GM12892 (cell line): ENCODE data around the gene BCDIN3D.
"Not testable (repeated sequence)": the region's sequence is repeated elsewhere in the genome, so short reads cannot be mapped to it uniquely, and the experiment has no call there.

Experiments
- DNase-seq: peaks from one replicate; pipeline ENCODE4 v3.0.0; 2011; ENCODE audit not compliant: insufficient read length
- FAIRE-seq: peaks from 2 replicates; lab custom pipeline; 2011; peaks lifted over from hg19 to GRCh38; lab: Jason Lieb, UNC
- POLR2A ChIP-seq: IDR thresholded peaks from 2 replicates; pipeline ENCODE4 v1.6.1; 2011; ENCODE audit warnings: low read depth, low read length, control low read depth
- POLR2AphosphoS5 ChIP-seq: IDR thresholded peaks from 2 replicates; pipeline ENCODE4 v1.6.1; 2011; ENCODE audit warnings: low read depth, low read length, control low read depth
- TAF1 ChIP-seq: IDR thresholded peaks from 2 replicates; pipeline ENCODE4 v1.6.1; 2011; ENCODE audit warnings: low read depth, mild to moderate bottlenecking, control low read depth, low read length, borderline replicate concordance

BCDIN3D gene

DNA sequence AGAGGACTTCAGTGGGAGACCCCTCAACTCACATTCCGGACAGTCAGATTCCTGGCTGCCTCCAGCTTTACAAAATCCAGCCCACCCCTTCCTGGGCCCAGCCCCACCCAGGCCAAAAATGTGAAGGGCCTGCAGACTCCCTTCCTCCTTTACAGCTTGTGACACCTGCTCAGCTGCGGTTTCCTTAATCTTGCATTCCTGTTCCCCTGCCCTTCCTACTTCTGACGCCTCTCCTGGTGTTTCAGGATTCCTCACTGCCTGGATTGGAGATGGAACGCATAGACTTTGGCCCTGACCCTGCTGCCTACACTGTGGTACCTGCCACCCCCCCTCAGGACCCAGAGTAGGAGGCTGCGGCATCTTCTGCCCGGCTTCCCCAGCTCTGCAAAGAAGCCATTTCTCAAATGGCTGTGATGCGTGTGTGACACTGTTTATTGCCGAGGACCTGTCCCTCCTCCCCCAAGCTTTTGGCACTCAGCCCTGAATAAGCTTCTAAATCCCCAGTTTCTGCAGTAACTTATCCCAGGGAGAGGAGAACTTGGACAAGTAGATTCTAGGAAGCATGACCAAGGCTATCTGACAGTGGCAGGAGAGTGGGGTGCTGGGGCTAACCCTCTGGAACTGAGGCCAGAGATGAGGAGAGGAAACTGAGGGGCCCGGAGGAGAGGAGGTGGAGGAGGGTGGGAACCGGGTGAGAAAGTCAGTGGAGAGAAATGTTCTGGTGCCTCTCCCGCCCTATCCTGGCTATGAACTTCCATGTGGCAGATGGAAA lies 24.9 kb upstream of the BCDIN3D start:
- FAIRE-seq: no peak
- no peak for DNase-seq
- TF ChIP-seq TAF1: no peak
- no peak for TF ChIP-seq POLR2AphosphoS5
- TF ChIP-seq POLR2A: no peak

DNA sequence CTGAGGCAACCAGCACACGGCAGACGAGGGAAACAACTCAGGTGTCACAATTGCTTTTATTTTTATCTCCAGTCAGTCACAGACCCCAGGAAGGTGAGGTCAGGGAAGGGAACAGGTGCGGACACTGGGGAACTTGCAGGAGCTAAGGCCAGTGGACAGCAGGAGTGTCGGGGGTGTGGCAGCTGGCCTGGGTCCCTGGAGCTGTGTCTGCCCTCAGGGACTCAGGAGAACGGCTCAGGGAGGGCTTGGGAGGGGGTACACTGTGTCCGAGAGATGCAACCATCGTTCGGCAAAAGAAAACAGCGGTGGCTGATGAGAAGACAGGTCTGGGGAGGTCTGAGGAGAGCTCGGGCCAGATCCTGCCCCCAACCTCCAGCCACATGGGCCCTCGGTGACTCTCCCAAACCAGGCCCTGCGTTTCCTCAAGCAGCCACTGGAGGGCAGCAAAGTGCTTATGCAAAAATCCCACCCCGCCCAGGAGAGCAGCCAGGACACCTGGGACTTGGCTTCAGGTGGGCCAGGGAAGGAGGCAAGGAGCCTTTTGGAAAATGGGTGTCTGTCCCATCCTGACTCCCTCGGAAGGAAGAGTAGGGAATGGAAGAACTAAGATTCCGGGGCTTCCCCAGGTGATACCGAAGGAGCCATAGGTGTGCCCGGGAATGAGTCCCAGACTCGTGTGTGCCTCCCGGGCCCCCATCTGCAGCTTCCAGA lies 24.1 kb upstream of the BCDIN3D start:
- FAIRE-seq: peak; percentile 81
- DNase-seq: peak; percentile 94
- TF ChIP-seq POLR2AphosphoS5 (no peak), TAF1 (no peak), POLR2A (no peak)

DNA sequence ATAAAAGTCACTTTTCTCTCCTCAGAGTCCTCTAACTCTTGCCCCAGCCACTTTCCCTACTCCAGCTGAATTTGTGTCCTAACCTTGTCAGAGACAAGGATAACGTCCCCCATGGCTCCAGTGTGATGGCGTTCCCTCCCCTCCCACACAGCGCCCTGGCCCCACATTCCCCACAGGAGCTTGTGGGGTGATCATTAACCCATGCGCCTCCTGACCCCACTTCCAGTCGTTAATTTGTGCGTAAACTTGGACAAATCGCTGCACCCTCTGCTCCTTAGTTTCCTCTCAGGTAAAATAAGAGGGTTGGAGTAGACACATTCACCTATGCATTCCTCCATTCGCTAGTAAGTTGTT lies 22.9 kb upstream of the BCDIN3D start:
- no peak for DNase-seq
- TF ChIP-seq POLR2A (no peak), POLR2AphosphoS5 (no peak), TAF1 (no peak)
- FAIRE-seq: no peak

DNA sequence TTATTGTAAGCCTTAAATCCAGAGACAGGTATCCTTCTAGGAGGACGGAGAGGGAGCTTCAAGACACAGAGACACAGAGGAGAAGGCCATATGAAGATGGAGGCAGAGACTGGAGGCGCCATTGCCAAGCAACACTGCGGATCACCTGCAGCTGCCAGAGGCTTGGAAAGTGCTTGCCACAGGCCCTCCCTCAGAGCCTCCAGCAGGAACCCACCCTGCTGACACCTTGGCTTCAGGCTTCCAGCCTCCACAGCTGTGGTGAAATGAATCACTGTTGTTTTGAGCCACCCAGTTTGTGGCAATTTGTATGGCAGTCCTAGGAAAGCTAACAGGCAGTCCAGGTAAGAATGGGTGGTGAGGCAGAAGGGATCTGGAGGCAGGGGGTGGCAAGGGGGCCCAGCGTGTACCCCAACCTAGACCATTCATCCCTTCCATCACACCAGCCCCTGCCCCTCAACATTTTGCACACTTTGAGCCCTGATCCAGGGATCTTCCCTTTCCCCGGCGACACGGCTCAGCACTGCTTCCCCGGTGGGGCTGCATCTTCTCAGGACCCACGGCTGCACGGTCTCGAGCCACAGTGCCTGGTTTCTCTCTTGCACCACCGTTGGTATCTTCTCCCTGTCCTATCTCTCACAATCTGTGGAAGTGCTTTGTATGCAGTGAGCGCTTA lies 22.3 kb upstream of the BCDIN3D start:
- no peak for DNase-seq
- FAIRE-seq: no peak

DNA sequence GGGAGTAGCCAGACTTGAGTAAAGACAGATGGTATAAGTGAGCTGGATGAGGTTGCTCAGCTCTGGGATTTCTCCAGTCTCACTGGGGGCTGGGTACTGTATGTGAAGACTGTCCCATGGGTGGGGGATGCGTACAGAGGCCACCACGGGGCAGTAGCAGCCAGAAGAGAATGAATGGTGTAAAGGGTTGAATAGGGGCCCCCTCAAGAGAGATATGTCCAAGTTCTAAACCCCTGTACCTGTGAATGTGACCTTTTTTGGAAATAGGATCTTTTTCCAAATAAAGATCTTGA lies 21.8 kb upstream of the BCDIN3D start:
- FAIRE-seq (no peak), DNase-seq (no peak)
- no peak for TF ChIP-seq POLR2A
- TF ChIP-seq POLR2AphosphoS5: no peak
- no peak for TF ChIP-seq TAF1

More for the DNA sequence above, 22.3 kb upstream of the BCDIN3D start:
- TF ChIP-seq TAF1 (no peak), POLR2A (no peak), POLR2AphosphoS5 (no peak)

DNA sequence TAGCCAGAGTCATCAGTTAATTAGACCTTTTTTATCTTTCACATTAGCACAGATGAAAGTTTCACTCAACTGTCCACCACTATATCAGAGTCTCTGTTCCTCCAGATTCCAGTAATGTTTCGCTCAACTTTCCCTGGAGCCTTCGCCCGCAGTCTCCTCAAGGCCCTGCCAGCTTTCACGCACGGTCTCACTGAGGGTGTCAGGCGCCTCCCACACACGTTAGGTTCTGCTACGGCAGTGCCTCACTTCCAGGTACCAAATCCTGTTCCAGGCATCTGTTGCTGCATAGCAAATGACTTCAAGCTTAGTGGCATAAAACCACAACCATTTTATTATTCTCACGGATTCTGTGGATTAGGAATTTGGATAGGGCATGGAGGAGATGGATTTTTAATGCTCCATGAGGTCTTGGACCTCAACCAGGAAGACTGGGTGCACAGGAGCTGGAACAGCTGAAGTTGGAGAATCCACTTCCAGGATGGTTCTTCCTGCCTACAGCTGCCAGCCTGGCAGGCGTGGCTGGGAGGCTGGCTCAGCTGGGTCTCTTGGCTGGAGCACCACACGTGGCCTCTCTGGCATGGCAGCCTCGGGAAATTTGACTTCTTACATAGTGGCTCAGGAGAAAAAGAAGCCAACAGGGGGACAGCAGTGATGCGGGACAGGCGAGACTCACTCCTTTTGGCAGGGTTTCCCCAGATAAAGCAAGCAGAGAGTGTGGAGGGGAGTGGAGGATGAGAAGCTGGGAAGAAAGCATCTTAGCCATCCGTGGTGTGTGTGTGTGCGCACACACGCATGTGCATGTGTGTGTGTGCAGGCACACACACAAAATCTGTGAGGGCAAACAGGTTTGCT lies 21.3 kb upstream of the BCDIN3D start:
- no peak for DNase-seq
- no peak for TF ChIP-seq TAF1
- no peak for TF ChIP-seq POLR2A
- no peak for TF ChIP-seq POLR2AphosphoS5
- no peak for FAIRE-seq

DNA sequence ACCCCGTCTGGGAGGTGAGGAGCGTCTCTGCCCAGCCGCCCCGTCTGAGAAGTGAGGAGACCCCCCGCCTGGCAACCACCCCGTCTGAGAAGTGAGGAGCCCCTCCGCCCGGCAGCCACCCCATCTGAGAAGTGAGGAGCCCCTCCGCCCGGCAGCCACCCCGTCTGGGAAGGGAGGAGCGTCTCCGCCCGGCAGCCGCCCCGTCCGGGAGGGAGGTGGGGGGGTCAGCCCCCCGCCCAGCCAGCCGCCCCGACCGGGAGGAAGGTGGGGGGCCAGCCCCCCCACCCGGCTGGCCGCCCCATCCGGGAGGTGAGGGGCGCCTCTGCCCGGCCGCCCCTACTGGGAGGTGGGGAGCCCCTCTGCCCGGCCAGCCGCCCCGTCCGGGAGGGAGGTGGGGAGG lies 18.0 kb upstream of the BCDIN3D start:
- not testable (repeated sequence) for FAIRE-seq, DNase-seq

DNA sequence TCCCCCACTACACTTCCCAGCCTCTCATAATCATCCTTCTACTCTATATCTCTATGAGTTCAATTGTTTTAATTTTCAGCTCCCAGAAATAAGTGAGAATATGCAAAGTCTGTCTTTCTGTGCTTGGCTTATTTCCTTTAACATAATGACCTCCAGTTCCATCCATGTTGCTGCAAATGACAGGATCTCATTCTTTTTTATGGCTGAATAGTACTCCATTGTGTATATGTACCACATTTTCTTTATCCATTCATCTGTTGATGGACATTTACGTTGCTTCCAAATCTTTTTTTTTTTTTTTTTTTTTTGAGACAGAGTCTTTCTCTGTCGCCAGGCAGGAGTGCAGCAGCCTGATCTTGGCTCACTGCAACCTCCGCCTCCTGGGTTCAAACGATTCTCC lies 13.0 kb upstream of the BCDIN3D start:
- not testable (repeated sequence) for DNase-seq, FAIRE-seq

DNA sequence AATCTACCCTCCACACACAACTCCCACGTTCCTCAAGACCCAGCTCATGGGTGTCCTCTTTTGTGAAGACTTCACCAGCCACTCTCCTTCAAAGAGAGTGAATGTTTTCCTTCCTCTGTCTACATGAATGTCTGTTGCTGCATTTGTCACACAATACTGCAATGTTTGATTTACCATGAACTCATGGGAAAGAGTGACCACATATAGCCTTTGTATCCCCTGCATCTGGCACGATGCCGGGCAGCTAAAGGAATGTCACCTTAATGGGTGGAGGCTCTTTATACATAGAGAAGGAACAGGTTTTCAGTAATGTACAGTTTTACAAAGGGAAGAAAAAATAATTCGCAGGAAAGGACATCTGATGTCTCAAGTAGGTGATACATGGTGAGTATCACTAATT lies 12.1 kb upstream of the BCDIN3D start:
- FAIRE-seq (no peak), DNase-seq (no peak)
- TF ChIP-seq POLR2A (no peak), TAF1 (no peak), POLR2AphosphoS5 (no peak)

DNA sequence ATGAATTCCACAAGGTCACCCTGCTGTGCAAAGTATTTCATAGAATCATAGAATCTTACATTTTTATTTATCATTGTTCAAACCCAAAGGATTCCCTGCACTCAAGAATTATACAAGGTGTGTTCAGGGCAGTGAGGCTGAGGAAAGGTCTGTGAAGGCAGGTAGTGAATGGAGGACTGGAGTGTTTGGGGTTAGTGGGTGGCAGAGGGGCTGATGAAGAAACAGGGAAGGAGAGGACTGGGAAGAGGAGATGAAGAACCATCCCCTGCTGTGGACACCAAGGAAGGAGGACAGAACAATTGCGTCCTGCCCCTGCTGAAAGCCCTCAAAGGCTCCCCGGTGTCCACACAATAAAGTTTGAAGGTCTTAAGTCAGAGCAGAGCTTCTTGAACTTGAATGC lies 10.8 kb upstream of the BCDIN3D start:
- no peak for DNase-seq
- TF ChIP-seq POLR2A (no peak), TAF1 (no peak), POLR2AphosphoS5 (no peak)
- no peak for FAIRE-seq

DNA sequence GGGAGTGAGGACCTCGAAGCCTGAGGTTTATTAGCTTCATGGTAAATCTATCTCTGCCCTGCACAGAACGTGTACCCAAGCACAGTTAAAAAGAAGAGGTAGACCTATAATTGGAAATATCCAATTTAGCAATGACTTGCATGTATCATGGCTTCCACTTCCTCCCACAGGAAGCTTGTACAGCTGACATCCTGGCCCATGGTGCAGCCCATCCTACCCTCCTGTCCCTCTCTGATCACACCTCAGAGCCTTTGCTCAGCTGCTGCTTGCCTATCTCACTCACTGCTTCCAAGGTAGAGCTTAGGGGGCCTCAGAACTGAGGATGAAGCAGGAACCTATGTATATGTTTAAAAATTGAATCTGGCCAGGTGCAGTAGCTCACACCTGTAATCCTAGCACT lies 4.3 kb upstream of the BCDIN3D start:
- DNase-seq (no peak), FAIRE-seq (no peak)
- TF ChIP-seq TAF1 (no peak), POLR2AphosphoS5 (no peak), POLR2A (no peak)
